BJ (cell line): Measurements from ENCODE around the gene RCOR2. TPM values are rescaled to one million over a fixed set of nuclear protein-coding genes. Genes with fewer than 3 reads are reported as not detected.

Experiments used
- CTCF ChIA-PET: fragments of 350-600 bp; formaldehyde crosslinking; extraction: SDS; loops from one replicate; lab custom pipeline; 2021; ENCODE audit warnings: antibody characterized with exemption, inconsistent platforms; lab: Yijun Ruan, JAX
- POLR2A ChIA-PET: fragments of 300-600 bp; sonication (Branson Sonifier 250); formaldehyde crosslinking; extraction: SDS; loops from one replicate; lab custom pipeline; 2021; ENCODE audit warnings: antibody characterized with exemption; lab: Charles Lee
- DNase-seq: peaks from one replicate; pipeline ENCODE4 v3.0.0-alpha.2; 2011; ENCODE audit warnings: low read depth
- H3K27me3 ChIP-seq: 2 replicates; pipeline ENCODE4 v1.6.0; 2011; ENCODE audit warnings: low read length; ENCODE audit not compliant: control insufficient read depth, insufficient read depth
- H3K36me3 ChIP-seq: 2 replicates; pipeline ENCODE4 v1.5.1; 2011; ENCODE audit warnings: low read length; ENCODE audit not compliant: control insufficient read depth, insufficient read depth
- H3K4me3 ChIP-seq: 2 replicates; pipeline ENCODE4 v1.5.1; 2011; ENCODE audit warnings: low read depth, mild to moderate bottlenecking, control low read depth, low read length
- CTCF ChIP-seq: IDR thresholded peaks from 2 replicates; pipeline ENCODE4 v1.5.1; 2011; ENCODE audit warnings: low read depth, mild to moderate bottlenecking, control low read depth, inconsistent platforms, low read length, moderate library complexity; ENCODE audit not compliant: insufficient read depth
- polyA plus RNA-seq: library from polyadenylated mRNA; depleted of rRNA; stranded (reverse); fragments of >200 nt; gene quantifications from 2 replicates; pipeline ENCODE4 v1.2.3, GENCODE V29; 2011

RCOR2 gene
- polyA plus RNA-seq, 1 experiment = 2.5 TPM

DNA sequence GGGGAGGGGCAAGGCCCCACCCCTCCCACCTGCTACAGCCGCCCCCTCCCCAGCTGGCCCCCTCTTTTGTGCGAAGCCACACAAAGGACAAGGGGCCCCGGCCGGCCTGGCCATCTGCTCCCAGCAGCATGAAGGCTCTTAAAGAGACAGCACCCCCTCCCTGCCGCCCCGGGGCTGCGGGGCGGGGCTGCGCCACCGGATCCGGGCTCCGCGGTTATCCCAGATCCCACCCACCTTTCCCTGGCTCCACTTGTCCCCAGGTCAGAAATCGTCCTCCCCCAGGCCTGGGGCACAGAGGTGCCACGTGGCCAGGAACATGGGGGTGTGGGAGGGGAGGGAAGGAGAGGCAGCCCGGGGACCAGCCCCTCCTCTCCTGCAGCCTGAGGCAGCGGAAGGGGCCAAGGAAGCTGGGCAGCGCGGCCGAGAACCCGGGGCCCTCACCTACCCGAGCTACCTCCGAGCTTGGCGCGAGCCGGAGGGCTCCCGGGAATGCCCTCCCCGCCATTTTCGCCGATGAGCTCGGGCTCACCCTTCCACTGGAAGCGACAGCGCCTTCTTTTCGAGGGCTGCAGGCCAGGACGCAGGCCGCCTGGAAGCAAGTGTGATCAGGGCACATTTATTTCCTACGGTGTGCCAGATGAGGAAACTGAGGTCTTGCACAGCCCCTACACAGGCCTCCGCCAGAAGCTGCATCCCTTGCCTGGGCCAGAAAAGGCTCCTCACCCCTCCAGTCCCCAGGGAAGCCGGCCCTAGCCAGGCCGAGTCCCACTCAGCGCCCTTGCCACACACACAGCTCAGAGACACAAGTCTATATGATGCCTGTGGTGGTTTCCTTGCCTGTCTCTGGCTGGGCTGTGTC, 2.5 kb upstream of the RCOR2 start:
- no peak for DNase-seq
- TF ChIP-seq CTCF = no peak
- Histone ChIP-seq H3K4me3 (peak overlapping the region; percentile 3; the same call in 1 of the 2 replicates), H3K36me3 (no peaks in the 10 kb centered on the region), H3K27me3 (peaks cover 2% of the 10 kb centered on the region; the same call in 1 of the 2 replicates)
- CTCF ChIA-PET = interaction anchor here (1.2 to 2.2 kb wide), 4 partner anchors 13 to 83 kb away, joined by 3 to 9 read pairs (median 6); partner anchors contain the start of gene MARK2
- POLR2A ChIA-PET = interaction anchor here (0.6 kb wide), 1 partner anchor 81 kb away, joined by 3 read pairs; no protein-coding TSS in a partner anchor

- POLR2A ChIA-PET = no interaction called here
- H3K4me3 ChIP-seq = no peak overlapping the region
Measured at GRCh38 chr11:63918507-63919191, 1.7 kb upstream of the RCOR2 start.

DNA sequence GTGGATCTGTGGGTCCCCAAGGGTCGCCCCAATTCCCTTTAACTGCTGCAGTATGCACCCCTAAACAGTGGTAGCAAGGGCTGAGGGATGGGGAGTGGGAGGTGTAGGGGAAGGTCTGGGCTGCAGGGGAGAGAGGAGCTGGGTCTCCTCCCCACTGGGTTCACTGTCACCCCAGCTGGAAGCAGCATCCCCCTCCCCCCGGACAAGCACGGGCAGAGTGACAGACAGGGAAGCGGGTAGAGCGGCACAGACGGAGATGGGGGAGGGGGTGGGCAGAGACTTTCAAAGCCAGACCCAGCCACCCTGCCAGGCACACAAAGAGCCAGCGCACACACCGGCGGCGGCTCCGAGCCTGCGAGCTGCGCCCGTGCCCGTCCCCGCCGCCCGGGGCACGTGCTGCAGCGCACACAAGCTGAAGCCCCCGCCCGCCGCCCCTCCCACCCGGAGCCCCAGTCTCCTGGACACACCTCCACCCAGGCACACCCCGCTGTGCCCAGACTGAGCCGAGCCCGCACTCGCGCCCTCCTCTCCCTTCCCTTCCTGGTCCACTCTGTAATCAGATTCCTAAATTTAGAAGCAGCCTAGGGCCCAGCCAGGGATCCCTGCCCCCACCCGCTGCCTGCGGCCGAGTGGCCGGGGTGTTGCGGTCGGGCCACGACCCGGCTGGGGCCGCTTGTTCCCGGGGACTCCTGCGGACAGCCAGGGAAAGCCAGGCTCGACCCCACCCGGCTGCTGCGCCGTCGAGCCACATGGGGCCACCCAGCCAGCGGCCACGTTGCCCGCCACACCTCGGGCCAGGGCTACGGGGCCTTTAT, 935 bp upstream of the RCOR2 start:
- no peak for DNase-seq
- POLR2A ChIA-PET = interaction anchor here (0.7 kb wide), 1 partner anchor 388 kb away, joined by 4 read pairs; the partner anchor contains the start of gene ESRRA
- H3K27me3 ChIP-seq = peaks cover 2% of the 10 kb centered on the region; the same call in 1 of the 2 replicates
- H3K4me3 ChIP-seq = peak overlapping the region; percentile 57
- TF ChIP-seq CTCF = no peak
- H3K36me3 ChIP-seq = no peaks in the 10 kb centered on the region
- CTCF ChIA-PET = interaction anchor here (0.6 to 3.8 kb wide), 8 partner anchors 11 to 150 kb away, joined by 3 to 15 read pairs (median 4); partner anchors contain the start of gene MARK2

More at GRCh38 chr11:63918507-63919191, 1.7 kb upstream of the RCOR2 start:
- Histone ChIP-seq H3K27me3 (peaks cover 2% of the 10 kb centered on the region; the same call in 1 of the 2 replicates), H3K36me3 (no peaks in the 10 kb centered on the region)
- CTCF ChIA-PET = interaction anchor here (1.1 to 2.9 kb wide), 4 partner anchors 12 to 80 kb away, joined by 3 to 15 read pairs (median 4); partner anchors contain the start of gene MARK2
- no peak for DNase-seq
- no peak for TF ChIP-seq CTCF

DNA sequence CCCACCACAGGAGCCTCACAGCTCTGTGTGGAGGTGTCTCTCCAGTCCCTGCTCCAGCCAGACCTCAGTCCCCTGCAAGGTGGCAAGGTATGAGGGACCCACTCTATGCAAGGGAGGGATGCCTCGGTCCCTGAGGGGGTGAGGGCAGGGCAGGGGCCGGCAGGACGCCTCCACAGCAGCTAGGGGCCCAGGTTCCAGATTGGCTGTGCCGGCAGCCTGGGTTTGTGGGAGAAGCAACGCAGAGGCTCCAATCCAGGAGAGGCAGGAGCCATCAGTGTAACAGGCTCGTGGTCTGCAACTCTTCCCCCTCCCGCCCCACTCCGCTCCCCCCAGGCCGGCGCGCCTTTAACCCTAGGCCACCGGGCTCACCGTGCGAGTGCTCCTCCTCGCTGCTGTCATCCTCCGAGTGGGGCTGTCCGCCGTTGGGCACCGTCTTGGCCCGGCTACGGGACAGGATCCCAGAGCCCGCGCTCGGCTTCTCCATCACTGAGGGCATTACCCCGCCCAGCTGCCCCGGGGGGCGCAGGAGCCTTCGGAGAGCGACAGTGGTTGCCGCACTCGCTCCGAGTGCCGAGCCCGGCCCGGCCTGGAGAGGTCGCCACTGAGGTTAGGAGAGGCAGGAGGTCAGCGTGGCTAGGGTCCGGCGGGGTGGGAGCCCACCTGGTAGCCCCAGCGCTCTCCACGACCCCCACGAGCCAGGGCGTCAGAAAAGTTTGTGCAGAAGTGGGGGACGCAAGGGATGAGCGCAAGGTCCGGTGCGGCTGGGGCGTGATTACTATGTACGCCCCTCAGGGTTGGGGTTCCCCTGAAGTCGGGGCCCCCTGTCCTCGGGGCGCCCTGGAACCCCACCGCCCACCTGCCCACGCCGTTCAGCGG, 765 bp downstream of the RCOR2 start:
- CTCF ChIA-PET = interaction anchor here (0.6 to 3.8 kb wide), 11 partner anchors 9 to 150 kb away, joined by 3 to 15 read pairs (median 3); no protein-coding TSS in a partner anchor
- peak overlapping the region; percentile 57 for H3K4me3 ChIP-seq
- H3K36me3 ChIP-seq = no peaks in the 10 kb centered on the region
- DNase-seq = no peak
- peaks cover 2% of the 10 kb centered on the region; the same call in 1 of the 2 replicates for H3K27me3 ChIP-seq
- peak; percentile 72 for TF ChIP-seq CTCF
- POLR2A ChIA-PET = interaction anchor here (0.6 to 1.0 kb wide), 2 partner anchors 64 to 353 kb away, joined by 3 to 7 read pairs; no protein-coding TSS in a partner anchor
